ENCODE measurements around the gene NME5.
"Not testable (repeated sequence)": the region's sequence is repeated elsewhere in the genome, so short reads cannot be mapped to it uniquely, and the experiment has no call there.

NME5 gene

DNA sequence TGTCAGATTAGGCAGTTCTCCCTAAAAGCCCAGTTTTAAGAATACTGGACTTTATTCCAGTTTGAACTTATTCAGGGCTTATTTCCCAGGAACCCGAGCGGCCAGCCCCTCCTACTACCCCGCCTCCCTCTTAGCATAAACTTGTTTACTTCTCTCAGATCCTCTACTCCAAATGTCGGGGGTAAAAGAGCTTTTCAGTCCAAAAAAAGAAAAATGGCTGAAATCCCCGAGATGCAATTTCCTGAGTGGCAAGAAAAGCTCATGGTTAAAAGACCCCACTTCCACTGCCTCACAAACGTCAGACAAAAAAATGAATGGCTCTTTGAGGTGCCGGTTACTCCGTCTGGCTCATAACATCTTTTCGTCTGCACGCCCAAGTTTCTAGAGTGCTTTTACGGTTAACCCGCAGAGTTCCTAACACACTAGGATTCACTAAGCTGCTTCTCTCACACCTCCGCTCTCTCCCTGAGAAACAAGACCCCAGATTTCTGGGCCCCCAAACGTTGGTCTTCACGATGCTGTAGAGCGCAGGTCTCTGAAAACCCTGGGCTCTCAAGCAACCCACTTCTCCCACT lies 38.8 kb upstream of the NME5 start:
- peak overlapping the region; percentile 94 for H3K27ac ChIP-seq
- H3K9ac ChIP-seq (ENCODE audit: insufficient read length): peak overlapping the region; percentile 92
- H3K4me3 ChIP-seq: peak overlapping the region; percentile 87
- no peaks in the 10 kb centered on the region for H3K9me3 ChIP-seq (ENCODE audit: low read depth, low read length)
- no peak for DNase-seq (ENCODE audit: low read depth, low spot score)
- no peak for TF ChIP-seq FOXP2 (optimal IDR thresholded peaks at IDR 0.05; ENCODE audit: control extremely low read depth, extremely low read length, insufficient read depth)
- no peak for TF ChIP-seq POLR2AphosphoS5 (IDR thresholded peaks at IDR 0.05; ENCODE audit: borderline replicate concordance, low read depth, low read length)
- TF ChIP-seq EZH2 (IDR thresholded peaks at IDR 0.05): no peak
- H3K36me3 ChIP-seq (ENCODE audit: insufficient read depth, low read length): peaks cover 60% of the 10 kb centered on the region

DNA sequence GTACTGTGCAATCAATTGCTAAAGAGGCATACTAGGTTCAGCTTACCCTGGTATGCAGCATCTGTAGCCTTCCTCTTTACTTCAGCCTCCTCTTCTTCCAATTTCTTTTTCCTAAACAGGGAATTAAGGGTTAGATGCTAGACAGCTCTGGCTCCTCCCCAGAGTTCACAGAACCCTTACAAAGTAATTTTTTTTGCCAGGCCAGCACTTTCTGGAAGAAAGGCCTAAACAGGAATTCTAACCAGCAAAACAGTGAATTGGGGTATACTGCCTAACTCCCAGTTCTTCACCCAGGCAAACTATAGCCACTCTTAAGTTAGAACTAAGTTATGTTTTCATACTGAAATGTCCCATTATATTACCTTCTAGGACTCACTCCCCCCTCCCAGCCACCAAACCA lies 31.1 kb upstream of the NME5 start:
- Histone ChIP-seq H3K27ac (no peak overlapping the region), H3K36me3 (ENCODE audit: insufficient read depth, low read length) (peaks cover 95% of the 10 kb centered on the region), H3K9me3 (ENCODE audit: low read depth, low read length) (no peaks in the 10 kb centered on the region), H3K4me3 (no peak overlapping the region), H3K9ac (ENCODE audit: insufficient read length) (no peak overlapping the region)
- TF ChIP-seq EZH2 (IDR thresholded peaks at IDR 0.05): no peak
- no peak for DNase-seq (ENCODE audit: low read depth, low spot score)

DNA sequence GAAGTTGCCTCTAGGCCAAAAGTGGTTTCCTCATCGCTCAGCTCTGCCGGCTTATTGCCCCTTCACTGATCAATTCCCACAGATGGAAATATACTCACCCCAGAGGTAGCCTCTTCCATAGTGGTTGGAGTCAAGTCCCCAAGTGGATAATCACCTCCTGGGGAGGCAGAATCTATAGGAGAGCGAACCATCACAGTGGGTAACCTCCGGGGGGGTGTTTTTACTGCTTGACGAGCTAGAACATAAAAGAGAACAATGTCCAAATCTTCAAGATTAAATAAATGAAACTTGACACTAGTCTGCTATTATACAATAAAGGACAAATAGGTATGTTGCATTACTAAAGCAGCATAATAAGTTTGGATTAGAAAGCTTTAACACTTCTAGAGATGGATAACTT lies 29.9 kb upstream of the NME5 start:
- Histone ChIP-seq H3K36me3 (ENCODE audit: insufficient read depth, low read length) (peaks cover 95% of the 10 kb centered on the region), H3K27ac (no peak overlapping the region), H3K9me3 (ENCODE audit: low read depth, low read length) (no peaks in the 10 kb centered on the region), H3K9ac (ENCODE audit: insufficient read length) (no peak overlapping the region), H3K4me3 (no peak overlapping the region)
- no peak for DNase-seq (ENCODE audit: low read depth, low spot score)
- TF ChIP-seq EZH2 (IDR thresholded peaks at IDR 0.05): no peak

DNA sequence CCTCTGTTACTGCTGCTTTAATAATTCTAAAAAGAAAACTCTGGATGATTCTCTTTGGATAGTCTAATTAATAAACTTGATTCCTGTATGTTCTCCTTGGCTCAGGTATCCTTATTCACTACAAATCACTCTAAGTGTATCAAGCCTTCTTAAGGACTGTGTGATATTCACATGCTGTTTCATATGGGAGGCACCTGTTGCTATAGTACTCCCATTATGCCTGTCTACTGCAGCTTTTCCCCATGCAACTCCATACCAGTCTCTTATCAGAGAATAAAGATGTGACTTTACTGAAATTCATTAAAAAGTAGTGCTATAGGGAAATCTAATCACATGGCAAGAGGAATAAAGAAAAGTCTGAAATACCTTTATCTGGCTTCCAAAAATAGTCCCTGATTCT lies 24.5 kb upstream of the NME5 start:
- DNase-seq (ENCODE audit: low read depth, low spot score): no peak
- Histone ChIP-seq H3K36me3 (ENCODE audit: insufficient read depth, low read length) (peaks cover 96% of the 10 kb centered on the region), H3K9me3 (ENCODE audit: low read depth, low read length) (no peaks in the 10 kb centered on the region), H3K9ac (ENCODE audit: insufficient read length) (no peak overlapping the region), H3K4me3 (no peak overlapping the region), H3K27ac (no peak overlapping the region)
- no peak for TF ChIP-seq FOXP2 (optimal IDR thresholded peaks at IDR 0.05; ENCODE audit: control extremely low read depth, extremely low read length, insufficient read depth)
- TF ChIP-seq EZH2 (IDR thresholded peaks at IDR 0.05): no peak

GRCh38 chr5:138160706-138161105 lies 21.5 kb upstream of the NME5 start:
- Histone ChIP-seq H3K27ac (no peak overlapping the region), H3K9ac (ENCODE audit: insufficient read length) (no peak overlapping the region), H3K9me3 (ENCODE audit: low read depth, low read length) (no peaks in the 10 kb centered on the region), H3K4me3 (no peak overlapping the region), H3K36me3 (ENCODE audit: insufficient read depth, low read length) (peaks cover 91% of the 10 kb centered on the region)
- DNase-seq (ENCODE audit: low read depth, low spot score): no peak
- no peak for TF ChIP-seq EZH2 (IDR thresholded peaks at IDR 0.05)
- no peak for TF ChIP-seq FOXP2 (optimal IDR thresholded peaks at IDR 0.05; ENCODE audit: control extremely low read depth, extremely low read length, insufficient read depth)
- no peak for TF ChIP-seq POLR2AphosphoS5 (IDR thresholded peaks at IDR 0.05; ENCODE audit: borderline replicate concordance, low read depth, low read length)

GRCh38 chr5:138159666-138160065 lies 20.4 kb upstream of the NME5 start:
- Histone ChIP-seq H3K9me3 (ENCODE audit: low read depth, low read length) (no peaks in the 10 kb centered on the region), H3K36me3 (ENCODE audit: insufficient read depth, low read length) (peaks cover 81% of the 10 kb centered on the region), H3K4me3 (no peak overlapping the region), H3K9ac (ENCODE audit: insufficient read length) (no peak overlapping the region), H3K27ac (no peak overlapping the region)
- TF ChIP-seq EZH2 (IDR thresholded peaks at IDR 0.05) (no peak), POLR2AphosphoS5 (IDR thresholded peaks at IDR 0.05; ENCODE audit: borderline replicate concordance, low read depth, low read length) (no peak), FOXP2 (optimal IDR thresholded peaks at IDR 0.05; ENCODE audit: control extremely low read depth, extremely low read length, insufficient read depth) (no peak)
- no peak for DNase-seq (ENCODE audit: low read depth, low spot score)

- Histone ChIP-seq H3K9ac (ENCODE audit: insufficient read length) (no peak overlapping the region), H3K9me3 (ENCODE audit: low read depth, low read length) (no peaks in the 10 kb centered on the region), H3K4me3 (no peak overlapping the region), H3K27ac (no peak overlapping the region), H3K36me3 (ENCODE audit: insufficient read depth, low read length) (peaks cover 60% of the 10 kb centered on the region)
- TF ChIP-seq POLR2AphosphoS5 (IDR thresholded peaks at IDR 0.05; ENCODE audit: borderline replicate concordance, low read depth, low read length) (no peak), FOXP2 (optimal IDR thresholded peaks at IDR 0.05; ENCODE audit: control extremely low read depth, extremely low read length, insufficient read depth) (no peak), EZH2 (IDR thresholded peaks at IDR 0.05) (no peak)
- DNase-seq (ENCODE audit: low read depth, low spot score): no peak
Observed at GRCh38 chr5:138157626-138158025, 18.4 kb upstream of the NME5 start.

DNA sequence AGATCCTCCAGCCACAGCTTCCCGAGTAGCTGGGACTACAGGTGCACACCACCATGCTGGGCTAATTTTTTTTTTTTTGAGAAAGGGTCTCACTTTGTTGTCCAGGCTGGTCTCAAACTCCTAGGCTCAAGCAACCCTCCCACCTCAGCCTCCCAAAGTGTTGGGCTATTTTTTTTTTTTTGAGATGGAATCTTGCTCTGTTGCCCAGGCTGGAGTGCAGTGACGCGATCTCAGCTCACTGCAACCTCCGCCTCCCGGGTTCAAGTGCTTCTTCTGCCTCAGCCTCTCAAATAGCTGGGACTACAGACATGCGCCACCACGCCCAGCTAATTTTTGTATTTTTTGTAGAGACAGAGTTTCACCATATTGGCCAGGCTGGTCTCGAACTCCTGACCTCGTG lies 16.7 kb upstream of the NME5 start:
- H3K9me3 ChIP-seq (ENCODE audit: low read depth, low read length); H3K27ac ChIP-seq; DNase-seq (ENCODE audit: low read depth, low spot score); H3K4me3 ChIP-seq; H3K9ac ChIP-seq (ENCODE audit: insufficient read length): not testable (repeated sequence)
- H3K36me3 ChIP-seq (ENCODE audit: insufficient read depth, low read length): peaks cover 46% of the 10 kb centered on the region

- H3K4me3 ChIP-seq: no peak overlapping the region
- no peaks in the 10 kb centered on the region for H3K9me3 ChIP-seq (ENCODE audit: low read depth, low read length)
- TF ChIP-seq FOXP2 (optimal IDR thresholded peaks at IDR 0.05; ENCODE audit: control extremely low read depth, extremely low read length, insufficient read depth) (no peak), EZH2 (IDR thresholded peaks at IDR 0.05) (no peak), POLR2AphosphoS5 (IDR thresholded peaks at IDR 0.05; ENCODE audit: borderline replicate concordance, low read depth, low read length) (no peak)
- H3K27ac ChIP-seq: no peak overlapping the region
- DNase-seq (ENCODE audit: low read depth, low spot score): no peak
- no peaks in the 10 kb centered on the region for H3K36me3 ChIP-seq (ENCODE audit: insufficient read depth, low read length)
- no peak overlapping the region for H3K9ac ChIP-seq (ENCODE audit: insufficient read length)
Observed at GRCh38 chr5:138149530-138149929, 10.3 kb upstream of the NME5 start.
